Liver (tissue), 9 donors: Measurements from ENCODE around the gene COLEC12. TPM values are rescaled to one million over a fixed set of nuclear protein-coding genes. Genes with fewer than 3 reads are reported as not detected.

ENCODE experiments used
- DNase-seq: peaks from one replicate; pipeline ENCODE4 v3.0.0-alpha.2; 2017; ENCODE audit warnings: low spot score
- H3K27ac ChIP-seq, 2 donors: one replicate each; pipeline ENCODE4 v1.7.0; 2013; ENCODE audit warnings: inconsistent platforms in 2 of 2, low read length in 2 of 2, control low read depth in 1 of 2, low read depth in 1 of 2, mild to moderate bottlenecking in 1 of 2
- H3K27me3 ChIP-seq, 4 donors: one replicate each; pipeline versions ENCODE4 v1.6.1 to v1.7.0; 2013; ENCODE audit warnings: low read length in 3 of 4, inconsistent platforms in 1 of 4, mild to moderate bottlenecking in 1 of 4, moderate library complexity in 1 of 4; ENCODE audit not compliant: control insufficient read depth in 4 of 4, insufficient read depth in 4 of 4
- H3K36me3 ChIP-seq, 4 donors: one replicate each; pipeline versions ENCODE4 v1.6.1 to v1.7.0; 2013; ENCODE audit warnings: low read length in 3 of 4, mild to moderate bottlenecking in 3 of 4, low read depth in 1 of 4, moderate library complexity in 1 of 4; ENCODE audit not compliant: control insufficient read depth in 4 of 4, insufficient read depth in 3 of 4
- H3K4me1 ChIP-seq, 4 donors: one replicate each; pipeline versions ENCODE4 v1.6.1 to v1.7.0; 2013; ENCODE audit warnings: low read length in 3 of 4, mild to moderate bottlenecking in 3 of 4, moderate library complexity in 1 of 4; ENCODE audit not compliant: control insufficient read depth in 4 of 4, insufficient read depth in 4 of 4
- H3K4me3 ChIP-seq, 3 donors: one replicate each; pipeline versions ENCODE4 v1.6.1 to v1.7.0; 2013; ENCODE audit warnings: low read length in 3 of 3, control low read depth in 1 of 3, low read depth in 1 of 3, mild to moderate bottlenecking in 1 of 3
- H3K9ac ChIP-seq, 2 donors: one replicate each; pipeline ENCODE4 v1.7.0; 2013; ENCODE audit warnings: low read length in 2 of 2, mild to moderate bottlenecking in 2 of 2, moderate library complexity in 2 of 2, control low read depth in 1 of 2, low read depth in 1 of 2
- H3K9me3 ChIP-seq, 4 donors: one replicate each; pipeline versions ENCODE4 v1.6.1 to v1.7.0; 2013; ENCODE audit warnings: low read length in 3 of 4; ENCODE audit not compliant: control insufficient read depth in 4 of 4
- EGR1 ChIP-seq, 2 donors: IDR thresholded peaks; 2 replicates each; pipeline ENCODE4 v1.6.1; 2016 to 2018; ENCODE audit warnings: antibody characterized with exemption in 2 of 2, low read depth in 2 of 2
- FOXA1 ChIP-seq: IDR thresholded peaks from 2 replicates; pipeline ENCODE4 v1.6.1; 2016; ENCODE audit warnings: antibody characterized with exemption
- FOXA2 ChIP-seq: IDR thresholded peaks from 2 replicates; pipeline ENCODE4 v1.6.1; 2016; ENCODE audit warnings: antibody characterized with exemption
- GABPA ChIP-seq, 2 donors: IDR thresholded peaks in 1 of 2; conservative IDR thresholded peaks in 1 of 2; 2 replicates each; pipeline ENCODE4 v1.6.1; 2016; ENCODE audit warnings: antibody characterized with exemption in 2 of 2, mild to moderate bottlenecking in 1 of 2, moderate library complexity in 1 of 2
- HNF4A ChIP-seq, 2 donors: conservative IDR thresholded peaks; 2 replicates each; pipeline ENCODE4 v1.6.1; 2016; ENCODE audit warnings: antibody characterized with exemption in 2 of 2, mild to moderate bottlenecking in 2 of 2
- HNF4G ChIP-seq: IDR thresholded peaks from 2 replicates; pipeline ENCODE4 v1.6.1; 2016; ENCODE audit warnings: antibody characterized with exemption
- JUND ChIP-seq, 2 donors: IDR thresholded peaks; 2 replicates each; pipeline ENCODE4 v1.6.1; 2016; ENCODE audit warnings: antibody characterized with exemption in 2 of 2
- NR2F2 ChIP-seq: IDR thresholded peaks from 2 replicates; pipeline ENCODE4 v1.6.1; 2016; ENCODE audit warnings: antibody characterized with exemption
- RAD21 ChIP-seq, 2 donors: IDR thresholded peaks; 2 replicates each; pipeline ENCODE4 v1.6.1; 2016; ENCODE audit warnings: antibody characterized with exemption in 2 of 2, mild to moderate bottlenecking in 2 of 2
- RXRA ChIP-seq, 2 donors: IDR thresholded peaks; 2 replicates each; pipeline ENCODE4 v1.6.1; 2017 to 2018; ENCODE audit warnings: antibody characterized with exemption in 2 of 2, mild to moderate bottlenecking in 1 of 2
- TAF1 ChIP-seq: conservative IDR thresholded peaks from 2 replicates; pipeline ENCODE4 v1.6.1; 2016; ENCODE audit warnings: antibody characterized with exemption, mild to moderate bottlenecking
- YY1 ChIP-seq: IDR thresholded peaks from 2 replicates; pipeline ENCODE4 v1.6.1; 2016; ENCODE audit warnings: antibody characterized with exemption, mild to moderate bottlenecking
- WGBS: extraction: QIAGEN DNeasy Blood & Tissue Kit; methylation state at CpG from one replicate; pipeline ENCODE4 v1.1.7; 2013; 5-methylcytosine and 5-hydroxymethylcytosine counted together
- polyA plus RNA-seq, 2 donors: library from polyadenylated mRNA; stranded (reverse) in 1 of 2; unstranded in 1 of 2; fragments of 200-250 nt in 1 of 2; fragments of >200 nt in 1 of 2; fragmentation: Nextera tagmentation in 1 of 2; extraction: Ambion mirVana in 1 of 2; gene quantifications; one replicate each; pipeline versions ENCODE4 v1.2.1 to v1.2.3, GENCODE V29; 2013 to 2015
- total RNA-seq, 2 donors: library from RNA; depleted of rRNA; stranded (reverse); fragments of >200 nt; gene quantifications; one replicate each; pipeline ENCODE4 v1.2.3, GENCODE V29; 2014
- TF ChIP-seq, protein P1 (sequence below): IDR thresholded peaks from 2 replicates; pipeline ENCODE4 v1.6.1; 2016; ENCODE audit warnings: antibody characterized with exemption
- TF ChIP-seq, protein P2 (sequence below): IDR thresholded peaks from 2 replicates; pipeline ENCODE4 v1.6.1; 2016; ENCODE audit warnings: antibody characterized with exemption
- TF ChIP-seq, protein P3 (sequence below): IDR thresholded peaks from 2 replicates; pipeline ENCODE4 v1.6.1; 2016; ENCODE audit warnings: antibody characterized with exemption, mild to moderate bottlenecking
- TF ChIP-seq, protein P4 (sequence below): fragments of 150-350 bp; IDR thresholded peaks from 2 replicates; pipeline ENCODE4 v1.5.1; 2017; ENCODE audit warnings: improper control_type of control experiment, low read depth, low read length; ENCODE audit not compliant: missing input control
- TF ChIP-seq, protein P5 (sequence below): IDR thresholded peaks from 2 replicates; pipeline ENCODE4 v1.6.1; 2016; ENCODE audit warnings: antibody characterized with exemption
- donor health status: healthy.
- donor health status: healthy.
- donor health status: healthy.
- donor health status: healthy.
- donor health status: healthy.

COLEC12 gene
- total and polyA plus RNA-seq, 4 donors, result 0.03 to 1.6 (median 0.28) TPM

DNA sequence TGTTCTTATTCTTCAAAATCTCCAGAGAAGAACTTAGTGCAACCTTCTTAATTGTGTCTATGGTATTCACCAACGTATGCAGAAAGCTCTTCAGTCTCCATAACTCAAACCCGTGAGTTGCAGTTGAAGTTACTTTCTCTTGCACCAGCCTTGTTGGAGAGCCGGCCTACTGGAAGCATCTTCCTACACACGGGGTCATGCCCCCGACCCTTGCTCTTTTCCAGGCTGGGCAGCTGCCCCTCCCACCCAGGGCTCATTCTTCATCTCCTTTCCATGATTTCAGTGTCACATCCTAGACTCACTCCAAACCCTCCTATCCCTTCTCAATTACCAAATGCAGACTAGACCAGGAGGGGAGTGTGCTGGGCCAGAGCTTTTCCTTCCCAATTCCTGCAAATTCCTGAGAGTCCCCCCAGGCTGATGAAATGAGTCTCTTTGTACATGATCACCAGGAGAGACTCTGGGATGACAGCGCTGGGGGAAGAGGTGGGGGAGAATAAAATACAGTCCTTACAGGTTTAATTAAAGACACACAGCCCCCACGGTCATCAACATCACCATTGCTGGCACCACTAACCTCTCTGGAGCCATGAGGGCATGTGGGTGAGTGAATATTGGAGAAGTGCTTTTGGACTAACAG lies 75.3 kb downstream of the COLEC12 start:
- Histone ChIP-seq H3K27me3 (peaks cover 0 to 4% (median 0%) of the 10 kb centered on the region in 4 donors), H3K9ac (no peak overlapping the region), H3K27ac (no peak overlapping the region), H3K4me1 (no peaks in the 10 kb centered on the region), H3K4me3 (no peak overlapping the region), H3K36me3 (no peaks in the 10 kb centered on the region), H3K9me3 (no peaks in the 10 kb centered on the region)
- WGBS, result 73% methylated on average over 7 of the region's 7 CpGs
- DNase-seq, result no peak
- TF ChIP-seq, protein P1, sequence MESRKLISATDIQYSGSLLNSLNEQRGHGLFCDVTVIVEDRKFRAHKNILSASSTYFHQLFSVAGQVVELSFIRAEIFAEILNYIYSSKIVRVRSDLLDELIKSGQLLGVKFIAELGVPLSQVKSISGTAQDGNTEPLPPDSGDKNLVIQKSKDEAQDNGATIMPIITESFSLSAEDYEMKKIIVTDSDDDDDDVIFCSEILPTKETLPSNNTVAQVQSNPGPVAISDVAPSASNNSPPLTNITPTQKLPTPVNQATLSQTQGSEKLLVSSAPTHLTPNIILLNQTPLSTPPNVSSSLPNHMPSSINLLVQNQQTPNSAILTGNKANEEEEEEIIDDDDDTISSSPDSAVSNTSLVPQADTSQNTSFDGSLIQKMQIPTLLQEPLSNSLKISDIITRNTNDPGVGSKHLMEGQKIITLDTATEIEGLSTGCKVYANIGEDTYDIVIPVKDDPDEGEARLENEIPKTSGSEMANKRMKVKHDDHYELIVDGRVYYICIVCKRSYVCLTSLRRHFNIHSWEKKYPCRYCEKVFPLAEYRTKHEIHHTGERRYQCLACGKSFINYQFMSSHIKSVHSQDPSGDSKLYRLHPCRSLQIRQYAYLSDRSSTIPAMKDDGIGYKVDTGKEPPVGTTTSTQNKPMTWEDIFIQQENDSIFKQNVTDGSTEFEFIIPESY, result no peak
- TF ChIP-seq EGR1 (IDR thresholded peaks at IDR 0.05; ENCODE audit: low read depth in 2 of 2) (no peak), RAD21 (IDR thresholded peaks at IDR 0.05) (no peak), HNF4G (no peak), HNF4A (conservative IDR thresholded peaks at IDR 0.05) (no peak), FOXA2 (no peak), JUND (IDR thresholded peaks at IDR 0.05) (no peak), GABPA (IDR thresholded peaks at IDR 0.05 in 1 of 2, conservative IDR thresholded peaks at IDR 0.05 in 1 of 2) (no peak), RXRA (IDR thresholded peaks at IDR 0.05) (no peak), FOXA1 (no peak)
- TF ChIP-seq, protein P2, sequence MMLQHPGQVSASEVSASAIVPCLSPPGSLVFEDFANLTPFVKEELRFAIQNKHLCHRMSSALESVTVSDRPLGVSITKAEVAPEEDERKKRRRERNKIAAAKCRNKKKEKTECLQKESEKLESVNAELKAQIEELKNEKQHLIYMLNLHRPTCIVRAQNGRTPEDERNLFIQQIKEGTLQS, result no peak
- TF ChIP-seq, protein P3, sequence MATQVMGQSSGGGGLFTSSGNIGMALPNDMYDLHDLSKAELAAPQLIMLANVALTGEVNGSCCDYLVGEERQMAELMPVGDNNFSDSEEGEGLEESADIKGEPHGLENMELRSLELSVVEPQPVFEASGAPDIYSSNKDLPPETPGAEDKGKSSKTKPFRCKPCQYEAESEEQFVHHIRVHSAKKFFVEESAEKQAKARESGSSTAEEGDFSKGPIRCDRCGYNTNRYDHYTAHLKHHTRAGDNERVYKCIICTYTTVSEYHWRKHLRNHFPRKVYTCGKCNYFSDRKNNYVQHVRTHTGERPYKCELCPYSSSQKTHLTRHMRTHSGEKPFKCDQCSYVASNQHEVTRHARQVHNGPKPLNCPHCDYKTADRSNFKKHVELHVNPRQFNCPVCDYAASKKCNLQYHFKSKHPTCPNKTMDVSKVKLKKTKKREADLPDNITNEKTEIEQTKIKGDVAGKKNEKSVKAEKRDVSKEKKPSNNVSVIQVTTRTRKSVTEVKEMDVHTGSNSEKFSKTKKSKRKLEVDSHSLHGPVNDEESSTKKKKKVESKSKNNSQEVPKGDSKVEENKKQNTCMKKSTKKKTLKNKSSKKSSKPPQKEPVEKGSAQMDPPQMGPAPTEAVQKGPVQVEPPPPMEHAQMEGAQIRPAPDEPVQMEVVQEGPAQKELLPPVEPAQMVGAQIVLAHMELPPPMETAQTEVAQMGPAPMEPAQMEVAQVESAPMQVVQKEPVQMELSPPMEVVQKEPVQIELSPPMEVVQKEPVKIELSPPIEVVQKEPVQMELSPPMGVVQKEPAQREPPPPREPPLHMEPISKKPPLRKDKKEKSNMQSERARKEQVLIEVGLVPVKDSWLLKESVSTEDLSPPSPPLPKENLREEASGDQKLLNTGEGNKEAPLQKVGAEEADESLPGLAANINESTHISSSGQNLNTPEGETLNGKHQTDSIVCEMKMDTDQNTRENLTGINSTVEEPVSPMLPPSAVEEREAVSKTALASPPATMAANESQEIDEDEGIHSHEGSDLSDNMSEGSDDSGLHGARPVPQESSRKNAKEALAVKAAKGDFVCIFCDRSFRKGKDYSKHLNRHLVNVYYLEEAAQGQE, result no peak

DNA sequence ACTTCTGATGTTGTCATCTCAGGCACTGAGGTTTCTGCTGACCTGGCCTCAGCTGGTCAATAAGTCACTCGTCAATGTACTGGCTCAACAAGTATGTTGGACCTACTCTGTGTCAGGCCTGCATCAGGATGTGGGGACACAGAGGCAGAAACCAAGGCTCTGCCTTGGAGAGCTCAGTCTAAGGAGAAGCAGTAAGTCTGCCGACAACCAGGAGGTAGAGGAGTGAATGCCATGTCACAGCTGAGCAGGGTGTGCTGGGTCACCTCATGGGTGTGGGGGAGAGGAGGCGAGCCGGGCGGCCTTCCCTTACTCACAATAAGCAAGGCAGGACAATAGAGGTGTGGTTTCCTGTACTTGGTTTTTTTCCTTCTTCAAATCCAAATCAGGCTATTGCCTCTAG lies 75.8 kb downstream of the COLEC12 start:
- Histone ChIP-seq H3K4me1 (no peaks in the 10 kb centered on the region), H3K27ac (no peak overlapping the region), H3K27me3 (peaks cover 0 to 4% (median 0%) of the 10 kb centered on the region in 4 donors), H3K9ac (no peak overlapping the region), H3K9me3 (no peaks in the 10 kb centered on the region), H3K4me3 (no peak overlapping the region), H3K36me3 (no peaks in the 10 kb centered on the region)
- WGBS, result 80% methylated on average over 5 of the region's 5 CpGs
- DNase-seq, result no peak
- TF ChIP-seq FOXA2 (no peak), TAF1 (no peak), NR2F2 (no peak), EGR1 (IDR thresholded peaks at IDR 0.05; ENCODE audit: low read depth in 2 of 2) (no peak), GABPA (IDR thresholded peaks at IDR 0.05 in 1 of 2, conservative IDR thresholded peaks at IDR 0.05 in 1 of 2) (no peak), RXRA (IDR thresholded peaks at IDR 0.05) (no peak), RAD21 (IDR thresholded peaks at IDR 0.05) (no peak), HNF4G (no peak), FOXA1 (no peak), JUND (IDR thresholded peaks at IDR 0.05) (no peak), YY1 (no peak)
- TF ChIP-seq, protein P2, result no peak
- TF ChIP-seq, protein P4, sequence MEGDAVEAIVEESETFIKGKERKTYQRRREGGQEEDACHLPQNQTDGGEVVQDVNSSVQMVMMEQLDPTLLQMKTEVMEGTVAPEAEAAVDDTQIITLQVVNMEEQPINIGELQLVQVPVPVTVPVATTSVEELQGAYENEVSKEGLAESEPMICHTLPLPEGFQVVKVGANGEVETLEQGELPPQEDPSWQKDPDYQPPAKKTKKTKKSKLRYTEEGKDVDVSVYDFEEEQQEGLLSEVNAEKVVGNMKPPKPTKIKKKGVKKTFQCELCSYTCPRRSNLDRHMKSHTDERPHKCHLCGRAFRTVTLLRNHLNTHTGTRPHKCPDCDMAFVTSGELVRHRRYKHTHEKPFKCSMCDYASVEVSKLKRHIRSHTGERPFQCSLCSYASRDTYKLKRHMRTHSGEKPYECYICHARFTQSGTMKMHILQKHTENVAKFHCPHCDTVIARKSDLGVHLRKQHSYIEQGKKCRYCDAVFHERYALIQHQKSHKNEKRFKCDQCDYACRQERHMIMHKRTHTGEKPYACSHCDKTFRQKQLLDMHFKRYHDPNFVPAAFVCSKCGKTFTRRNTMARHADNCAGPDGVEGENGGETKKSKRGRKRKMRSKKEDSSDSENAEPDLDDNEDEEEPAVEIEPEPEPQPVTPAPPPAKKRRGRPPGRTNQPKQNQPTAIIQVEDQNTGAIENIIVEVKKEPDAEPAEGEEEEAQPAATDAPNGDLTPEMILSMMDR, result no peak
- TF ChIP-seq, protein P5, sequence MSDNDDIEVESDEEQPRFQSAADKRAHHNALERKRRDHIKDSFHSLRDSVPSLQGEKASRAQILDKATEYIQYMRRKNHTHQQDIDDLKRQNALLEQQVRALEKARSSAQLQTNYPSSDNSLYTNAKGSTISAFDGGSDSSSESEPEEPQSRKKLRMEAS, result no peak
- TF ChIP-seq, protein P3, result no peak
